Dendritic cell treated with granulocyte-macrophage colony-stimulating factor and Interleukin-4, amounts not matched to agents 40 ng/mL and 50 ng/mL, for 4 days (primary cell): ENCODE results near the gene DTX3L.

ENCODE experiments used
- H3K27ac Mint-ChIP-seq: one replicate; pipeline ENCODE4 v1.8.0; 2022; ENCODE audit warnings: mild to moderate bottlenecking, mixed read lengths
- H3K27me3 Mint-ChIP-seq: one replicate; pipeline ENCODE4 v1.8.0; 2022; ENCODE audit warnings: mild to moderate bottlenecking, mixed read lengths
- H3K36me3 Mint-ChIP-seq: one replicate; pipeline ENCODE4 v1.8.0; 2022; ENCODE audit warnings: low read depth, mixed read lengths
- H3K4me1 Mint-ChIP-seq: one replicate; pipeline ENCODE4 v1.8.0; 2022; ENCODE audit warnings: low read depth, mixed read lengths
- H3K4me3 Mint-ChIP-seq: one replicate; pipeline ENCODE4 v1.8.0; 2022; ENCODE audit warnings: mild to moderate bottlenecking, moderate library complexity, mixed read lengths
- H3K9me3 Mint-ChIP-seq: one replicate; pipeline ENCODE4 v1.8.0; 2022; ENCODE audit warnings: mixed read lengths
- intact Hi-C: fragments of 100-400 bp; cut with micrococcal nuclease; formaldehyde crosslinking; loops from one replicate; pipeline ENCODE4 v1.15.0; 2022

Gene DTX3L

DNA sequence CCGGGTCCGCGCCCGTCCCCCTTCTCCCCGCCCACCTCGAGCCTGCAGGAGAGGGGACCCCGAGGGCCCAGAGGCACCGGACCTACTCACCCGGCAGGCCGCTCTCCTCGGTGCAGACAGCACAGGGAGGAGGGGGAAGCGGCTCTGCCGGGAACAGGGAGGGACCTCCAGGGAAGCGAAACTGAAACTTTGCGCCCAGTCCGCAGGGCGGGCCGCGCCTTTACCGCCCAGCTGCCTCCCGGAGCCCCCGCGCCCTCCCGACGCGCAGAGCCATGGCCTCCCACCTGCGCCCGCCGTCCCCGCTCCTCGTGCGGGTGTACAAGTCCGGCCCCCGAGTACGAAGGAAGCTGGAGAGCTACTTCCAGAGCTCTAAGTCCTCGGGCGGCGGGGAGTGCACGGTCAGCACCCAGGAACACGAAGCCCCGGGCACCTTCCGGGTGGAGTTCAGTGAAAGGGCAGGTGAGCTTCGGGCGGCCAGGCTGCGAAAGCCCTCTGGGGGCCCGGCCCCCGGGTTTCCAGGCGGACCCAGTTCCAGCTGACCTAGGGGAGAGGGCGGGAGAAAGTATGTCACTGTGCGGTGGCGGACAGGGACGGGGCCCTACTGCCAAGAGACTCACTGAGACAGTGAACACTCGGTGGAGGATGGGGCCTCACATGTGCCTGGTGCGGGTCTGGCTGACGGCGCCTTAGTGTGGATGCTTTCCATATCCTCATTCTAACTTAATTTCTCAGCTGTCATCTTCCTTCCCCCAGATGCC is at the start of gene DTX3L, which contains the start of gene PARP9:
TSS of gene DTX3L (plus strand) at position 184 of the 758 bp plus-strand sequence. CDS start at position 273, 89 bp downstream.
TSS of gene PARP9 (minus strand) at position 146 of the 758 bp plus-strand sequence. CDS start 4,680 bp downstream, outside the sequence.
- H3K4me1 Mint-ChIP-seq = peaks cover 86% of the 10 kb centered on the region
- H3K9me3 Mint-ChIP-seq = no peaks in the 10 kb centered on the region
- H3K27me3 Mint-ChIP-seq = no peaks in the 10 kb centered on the region
- H3K36me3 Mint-ChIP-seq = peaks cover 80% of the 10 kb centered on the region
- peak within 1 kb of the TSS; percentile 97 for H3K27ac Mint-ChIP-seq
- peak within 1 kb of the TSS; percentile 87 for H3K4me3 Mint-ChIP-seq
- intact Hi-C loops = loop anchor here (1.0 to 10.0 kb wide), 3 partner anchors 50 to 260 kb away; partner anchors contain the start of genes KPNA1 and PARP14

DNA sequence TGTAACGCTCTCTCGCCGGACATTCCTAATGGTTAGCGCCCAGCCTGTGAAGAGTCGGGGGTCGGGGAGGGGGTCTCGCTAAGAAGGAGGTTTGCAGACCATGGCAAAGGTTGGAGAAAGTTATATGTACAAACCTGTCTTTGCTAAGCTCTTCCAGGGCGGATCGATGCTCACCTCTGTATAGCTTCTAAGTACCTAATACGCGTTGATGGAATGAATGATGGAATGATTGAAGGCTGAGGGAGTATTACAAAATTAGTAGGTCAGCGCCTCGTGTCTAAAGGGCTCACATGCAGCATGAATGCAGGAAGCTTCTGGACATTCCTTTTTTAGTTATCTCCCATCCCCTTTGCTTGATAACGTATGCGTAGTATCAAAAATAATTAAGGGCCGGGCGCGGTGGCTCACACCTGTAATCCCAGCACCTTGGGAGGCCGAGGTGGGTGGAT is 49.1 kb upstream of the DTX3L start:
- Mint-ChIP-seq H3K4me1 (peaks cover 33% of the 10 kb centered on the region), H3K36me3 (peaks cover 13% of the 10 kb centered on the region), H3K27ac (peak overlapping the region; percentile 82), H3K4me3 (peak overlapping the region; percentile 84), H3K27me3 (no peaks in the 10 kb centered on the region), H3K9me3 (peaks cover 3% of the 10 kb centered on the region)
- intact Hi-C loops = loop anchor here (2.0 to 10.0 kb wide), 2 partner anchors 50 to 100 kb away; partner anchors contain the start of genes DTX3L, PARP9 and WDR5B

DNA sequence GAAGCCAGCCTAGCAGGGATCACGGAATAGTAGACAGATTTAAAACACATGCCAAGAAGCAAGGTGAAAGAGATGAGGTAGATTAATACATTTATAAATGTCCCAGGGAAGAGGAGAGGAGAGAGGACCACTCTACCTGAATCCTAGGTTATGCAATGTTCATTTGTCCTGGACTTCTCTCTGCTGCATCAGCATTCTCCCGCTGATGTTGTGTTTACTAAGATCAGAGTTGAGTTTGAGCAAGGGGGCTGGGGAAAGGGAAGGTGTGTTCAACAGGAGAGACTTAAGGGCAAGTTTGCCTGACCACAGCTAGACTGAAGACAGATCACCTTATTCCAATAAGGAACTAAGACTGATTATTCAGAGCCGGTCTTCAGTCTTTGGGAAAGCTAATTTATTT is 48.3 kb upstream of the DTX3L start:
- H3K9me3 Mint-ChIP-seq = no peaks in the 10 kb centered on the region
- intact Hi-C loops = loop anchor here (2.0 to 10.0 kb wide), 2 partner anchors 49 to 101 kb away; partner anchors contain the start of genes DTX3L, PARP9 and WDR5B
- H3K36me3 Mint-ChIP-seq = peaks cover 8% of the 10 kb centered on the region
- H3K27ac Mint-ChIP-seq = no peak overlapping the region
- H3K4me3 Mint-ChIP-seq = no peak overlapping the region
- H3K27me3 Mint-ChIP-seq = no peaks in the 10 kb centered on the region
- H3K4me1 Mint-ChIP-seq = peaks cover 27% of the 10 kb centered on the region

DNA sequence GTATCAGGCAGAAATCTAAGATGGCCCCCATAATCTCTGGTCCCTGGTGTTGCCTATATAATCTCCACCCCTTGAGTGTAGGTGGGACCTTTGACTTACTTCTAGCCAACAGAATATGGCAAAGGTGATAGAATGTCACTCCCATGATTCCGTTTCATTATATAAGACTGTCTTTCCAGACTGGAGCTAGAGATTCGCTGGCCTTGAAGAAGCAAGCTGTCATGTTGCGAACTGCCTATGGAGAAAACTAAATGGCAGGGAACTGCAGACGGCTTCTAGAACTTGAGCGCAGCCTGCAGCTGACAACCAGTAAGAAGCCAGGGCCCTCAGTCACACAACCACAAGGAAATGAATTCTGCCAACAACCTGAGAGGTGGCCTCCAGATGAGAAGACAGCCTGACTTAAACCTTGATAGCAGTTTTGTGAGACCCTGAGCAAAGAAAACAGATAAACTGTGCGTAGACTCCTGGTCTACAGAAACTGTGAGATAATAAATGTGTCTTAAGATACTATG is 47.2 kb upstream of the DTX3L start:
- Mint-ChIP-seq H3K4me1 (peaks cover 17% of the 10 kb centered on the region), H3K9me3 (no peaks in the 10 kb centered on the region), H3K4me3 (no peak overlapping the region), H3K27me3 (no peaks in the 10 kb centered on the region), H3K27ac (no peak overlapping the region), H3K36me3 (no peaks in the 10 kb centered on the region)
- intact Hi-C loops = loop anchor here (10.0 kb wide), 1 partner anchor 102 kb away; the partner anchor contains the start of gene WDR5B

- Mint-ChIP-seq H3K4me3 (no peak overlapping the region), H3K27ac (no peak overlapping the region), H3K9me3 (no peaks in the 10 kb centered on the region), H3K36me3 (no peaks in the 10 kb centered on the region), H3K4me1 (no peaks in the 10 kb centered on the region), H3K27me3 (no peaks in the 10 kb centered on the region)
- intact Hi-C loops = loop anchor here (10.0 kb wide), 1 partner anchor 105 kb away; the partner anchor contains the start of gene WDR5B
Observed at GRCh38 chr3:122519693-122520092, 44.4 kb upstream of the DTX3L start.

- intact Hi-C loops = no loop called here
- no peaks in the 10 kb centered on the region for H3K9me3 Mint-ChIP-seq
- no peaks in the 10 kb centered on the region for H3K4me1 Mint-ChIP-seq
- no peak overlapping the region for H3K4me3 Mint-ChIP-seq
- no peak overlapping the region for H3K27ac Mint-ChIP-seq
- no peaks in the 10 kb centered on the region for H3K36me3 Mint-ChIP-seq
- H3K27me3 Mint-ChIP-seq = no peaks in the 10 kb centered on the region
Observed at GRCh38 chr3:122520861-122521260, 43.3 kb upstream of the DTX3L start.

- no peak overlapping the region for H3K4me3 Mint-ChIP-seq
- H3K36me3 Mint-ChIP-seq = peaks cover 24% of the 10 kb centered on the region
- H3K27me3 Mint-ChIP-seq = no peaks in the 10 kb centered on the region
- no peak overlapping the region for H3K27ac Mint-ChIP-seq
- intact Hi-C loops = no loop called here
- no peaks in the 10 kb centered on the region for H3K4me1 Mint-ChIP-seq
- no peaks in the 10 kb centered on the region for H3K9me3 Mint-ChIP-seq
Observed at GRCh38 chr3:122523317-122523716, 40.8 kb upstream of the DTX3L start.

DNA sequence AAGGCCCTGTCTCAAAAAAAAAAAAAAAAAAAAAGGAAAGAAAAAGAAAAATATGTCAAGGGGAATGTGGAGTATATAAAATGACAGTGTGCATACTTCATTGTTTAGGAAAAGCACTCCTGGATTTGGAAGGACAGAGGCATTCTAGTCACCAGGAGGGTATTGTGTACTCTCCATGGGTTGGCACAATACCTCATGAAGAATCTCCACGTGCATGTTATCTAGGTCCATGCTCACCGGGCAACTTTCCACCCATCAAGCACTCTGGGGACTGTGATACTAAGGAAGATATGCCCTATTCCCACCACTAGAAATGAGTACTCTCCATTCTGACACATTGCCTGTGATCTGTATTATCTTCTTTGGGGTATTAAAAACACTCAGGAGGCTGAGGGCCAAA is 34.0 kb upstream of the DTX3L start:
- peaks cover 84% of the 10 kb centered on the region for H3K36me3 Mint-ChIP-seq
- no peak overlapping the region for H3K4me3 Mint-ChIP-seq
- no peaks in the 10 kb centered on the region for H3K27me3 Mint-ChIP-seq
- H3K9me3 Mint-ChIP-seq = no peaks in the 10 kb centered on the region
- no peak overlapping the region for H3K27ac Mint-ChIP-seq
- intact Hi-C loops = loop anchor here (10.0 kb wide), 1 partner anchor 75 kb away; no protein-coding TSS in a partner anchor
- peaks cover 5% of the 10 kb centered on the region for H3K4me1 Mint-ChIP-seq

- Mint-ChIP-seq H3K27ac (no peak overlapping the region), H3K9me3 (no peaks in the 10 kb centered on the region), H3K4me3 (no peak overlapping the region), H3K4me1 (peaks cover 14% of the 10 kb centered on the region), H3K36me3 (peaks cover 91% of the 10 kb centered on the region), H3K27me3 (no peaks in the 10 kb centered on the region)
- intact Hi-C loops = loop anchor here (10.0 kb wide), 1 partner anchor 79 kb away; no protein-coding TSS in a partner anchor
Observed at GRCh38 chr3:122533480-122533879, 30.7 kb upstream of the DTX3L start.

- H3K36me3 Mint-ChIP-seq = peaks cover 91% of the 10 kb centered on the region
- H3K4me1 Mint-ChIP-seq = peaks cover 18% of the 10 kb centered on the region
- intact Hi-C loops = loop anchor here (10.0 kb wide), 1 partner anchor 79 kb away; no protein-coding TSS in a partner anchor
Observed at GRCh38 chr3:122533931-122534334, 30.2 kb upstream of the DTX3L start.

DNA sequence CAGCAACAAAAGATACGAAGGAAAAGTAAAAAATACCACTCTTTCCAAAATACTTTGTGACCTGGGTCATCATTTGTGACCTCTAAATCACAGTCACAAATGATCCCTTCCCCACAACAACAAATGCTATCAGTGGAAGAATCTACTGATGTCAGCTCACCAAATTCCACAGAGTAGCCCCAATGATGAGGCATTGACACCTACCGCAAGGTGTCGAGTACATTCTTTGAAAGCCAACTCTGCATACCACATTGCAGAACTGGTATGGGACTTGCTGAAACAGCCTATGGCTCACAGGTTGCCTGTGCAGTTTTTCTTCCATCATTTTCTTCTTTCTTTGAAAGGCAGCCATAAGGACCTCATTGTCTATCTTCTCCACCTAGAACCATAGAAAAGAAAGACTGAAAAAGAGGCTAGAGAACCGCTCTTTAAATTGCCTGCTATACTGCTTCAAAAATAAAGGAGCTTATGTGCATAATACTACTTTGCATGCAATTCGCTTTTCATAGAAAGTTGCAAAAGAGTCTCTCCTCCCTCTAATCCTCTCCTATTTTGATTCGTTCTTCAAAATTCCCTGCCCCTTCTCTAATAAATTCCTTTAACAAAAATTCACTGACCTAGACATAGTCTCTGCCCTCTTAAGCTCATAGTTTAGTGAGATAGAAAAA is 28.0 kb upstream of the DTX3L start:
- intact Hi-C loops = loop anchor here (10.0 kb wide), 1 partner anchor 81 kb away; no protein-coding TSS in a partner anchor
- no peaks in the 10 kb centered on the region for H3K27me3 Mint-ChIP-seq
- H3K4me3 Mint-ChIP-seq = no peak overlapping the region
- peaks cover 26% of the 10 kb centered on the region for H3K4me1 Mint-ChIP-seq
- H3K9me3 Mint-ChIP-seq = no peaks in the 10 kb centered on the region
- no peak overlapping the region for H3K27ac Mint-ChIP-seq
- H3K36me3 Mint-ChIP-seq = peaks cover 97% of the 10 kb centered on the region

More at GRCh38 chr3:122533931-122534334, 30.2 kb upstream of the DTX3L start:
- Mint-ChIP-seq H3K4me3 (no peak overlapping the region), H3K27ac (no peak overlapping the region), H3K27me3 (no peaks in the 10 kb centered on the region), H3K9me3 (no peaks in the 10 kb centered on the region)

DNA sequence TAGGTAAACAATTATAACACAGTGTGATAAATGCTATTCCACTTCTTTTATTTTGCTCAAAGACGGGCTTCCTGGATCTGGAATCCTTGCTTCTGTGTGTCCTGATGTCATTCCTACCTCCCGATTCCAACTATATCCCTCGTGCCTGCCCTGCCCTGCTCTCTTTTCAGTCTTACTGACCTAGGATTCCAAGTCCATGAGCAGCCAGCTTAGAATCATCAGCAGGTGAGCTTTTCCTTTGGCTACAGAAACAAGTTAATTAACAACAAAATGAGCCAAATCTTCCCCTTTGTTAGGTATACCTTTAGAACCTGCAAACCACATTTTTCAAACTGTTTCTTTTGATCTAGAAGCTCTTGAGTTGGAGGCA is 27.5 kb upstream of the DTX3L start:
- intact Hi-C loops = loop anchor here (10.0 kb wide), 1 partner anchor 82 kb away; no protein-coding TSS in a partner anchor
- Mint-ChIP-seq H3K9me3 (no peaks in the 10 kb centered on the region), H3K27ac (no peak overlapping the region), H3K4me1 (peaks cover 26% of the 10 kb centered on the region), H3K4me3 (no peak overlapping the region), H3K36me3 (peaks cover 98% of the 10 kb centered on the region), H3K27me3 (no peaks in the 10 kb centered on the region)

DNA sequence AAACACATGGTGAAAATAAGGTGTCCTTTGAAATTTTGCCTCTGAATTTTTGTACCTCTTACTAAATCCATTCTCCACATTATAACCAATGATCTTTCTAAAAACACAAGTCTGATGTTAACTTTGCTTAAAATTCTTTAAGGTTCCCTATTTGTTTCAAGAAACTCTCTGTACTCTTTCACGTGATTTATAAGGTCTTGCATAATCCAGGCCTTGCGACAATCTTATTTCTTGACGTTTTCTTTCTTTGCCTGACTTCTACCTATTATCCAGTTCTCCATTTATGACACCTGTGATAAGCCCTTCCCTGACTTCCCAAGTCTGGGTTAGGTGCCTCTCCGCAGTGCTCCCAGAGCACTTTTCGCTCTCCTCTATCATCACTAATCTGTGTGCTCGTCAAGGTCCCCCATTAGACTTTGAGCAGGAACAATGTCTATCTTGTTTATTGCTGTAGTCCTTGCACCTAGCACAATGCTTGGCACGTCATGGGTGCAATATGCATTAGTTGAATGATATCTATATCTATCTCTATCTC is 25.1 kb upstream of the DTX3L start:
- H3K27me3 Mint-ChIP-seq = no peaks in the 10 kb centered on the region
- no peaks in the 10 kb centered on the region for H3K9me3 Mint-ChIP-seq
- peaks cover 98% of the 10 kb centered on the region for H3K36me3 Mint-ChIP-seq
- peak overlapping the region; percentile 9 for H3K27ac Mint-ChIP-seq
- intact Hi-C loops = loop anchor here (10.0 kb wide), 1 partner anchor 84 kb away; no protein-coding TSS in a partner anchor
- H3K4me3 Mint-ChIP-seq = no peak overlapping the region
- H3K4me1 Mint-ChIP-seq = peaks cover 26% of the 10 kb centered on the region
